Limb (tissue), 2 donors: ENCODE results near the gene NIT1.

ENCODE experiments used
- DNase-seq, 2 donors: peaks; one replicate each; pipeline ENCODE4 v3.0.0-alpha.2; 2016; ENCODE audit errors: extremely low spot score in 2 of 2

Gene NIT1

GRCh38 chr1:161145832-161146231, 27.9 kb downstream of the NIT1 start:
- DNase-seq: no peak

GRCh38 chr1:161153176-161153575, 35.3 kb downstream of the NIT1 start:
- no peak for DNase-seq

- peak; percentile 87 to 91 for DNase-seq
Measured at GRCh38 chr1:161153682-161154337, 35.9 kb downstream of the NIT1 start, which contains the start of gene UFC1. Gene UFC1 (plus strand): TSS chr1:161153978. CDS start chr1:161153998, 20 bp downstream.

- no peak for DNase-seq
Measured at GRCh38 chr1:161157867-161158266, 40.0 kb downstream of the NIT1 start.

GRCh38 chr1:161158316-161159010, 40.6 kb downstream of the NIT1 start:
- no peak for DNase-seq

GRCh38 chr1:161159087-161159912, 41.4 kb downstream of the NIT1 start, which contains the start of gene USP21:
Gene USP21 (plus strand): TSS chr1:161159500. CDS start chr1:161160641, 1,141 bp downstream.
- peak; percentile 95 to 96 for DNase-seq

GRCh38 chr1:161159913-161160243, 42.0 kb downstream of the NIT1 start:
- no peak for DNase-seq

GRCh38 chr1:161160671-161161145, 42.8 kb downstream of the NIT1 start:
- DNase-seq: no peak

GRCh38 chr1:161161652-161162051, 43.7 kb downstream of the NIT1 start:
- no peak for DNase-seq

GRCh38 chr1:161162052-161162451, 44.1 kb downstream of the NIT1 start:
- no peak for DNase-seq

GRCh38 chr1:161162806-161163205, 44.9 kb downstream of the NIT1 start:
- no peak for DNase-seq

- DNase-seq: no peak
Measured at GRCh38 chr1:161163793-161164192, 45.9 kb downstream of the NIT1 start.

GRCh38 chr1:161164901-161165610, 47.2 kb downstream of the NIT1 start:
- DNase-seq: no peak

- DNase-seq: peak; percentile 94 to 98
Measured at GRCh38 chr1:161165742-161166668, 48.1 kb downstream of the NIT1 start, which contains the start of gene PPOX. Gene PPOX (plus strand): TSS chr1:161166426. CDS start chr1:161166848, 422 bp downstream.

- DNase-seq: peak in 1 of 2 donors; percentile 51
Measured at GRCh38 chr1:161166669-161167548, 49.0 kb downstream of the NIT1 start.

GRCh38 chr1:161168906-161169305, 51.0 kb downstream of the NIT1 start:
- DNase-seq: no peak
